Activated B cell treated with CpG ODN at 0.5 μM for 24 hours (primary cell): ENCODE data around the gene MALT1. TPM values are rescaled to one million over a fixed set of nuclear protein-coding genes. Genes with fewer than 3 reads are reported as not detected.
"Not testable (repeated sequence)": the region's sequence is repeated elsewhere in the genome, so short reads cannot be mapped to it uniquely, and the experiment has no call there.

Source experiments
- ATAC-seq: fragments of 200-7000 bp; cut with Tn5 transposase; one replicate; pipeline ENCODE4 v1.10.0; 2021; ENCODE audit warnings: low read depth, mild to moderate bottlenecking, moderate library complexity
- CTCF ChIA-PET: fragments of 350-600 bp; sonication (Branson Sonifier 250); formaldehyde crosslinking; loops from one replicate; lab custom pipeline; 2021; ENCODE audit warnings: antibody characterized with exemption; lab: Charles Lee
- POLR2A ChIA-PET: fragments of 350-600 bp; sonication (Branson Sonifier 250); formaldehyde crosslinking; loops from one replicate; lab custom pipeline; 2021; ENCODE audit warnings: antibody characterized with exemption; lab: Charles Lee
- DNase-seq: peaks from one replicate; pipeline ENCODE4 v3.0.0; 2022
- H3K27ac Mint-ChIP-seq: one replicate; pipeline ENCODE4 v1.8.0; 2020; ENCODE audit warnings: mixed read lengths
- H3K27me3 Mint-ChIP-seq: one replicate; pipeline ENCODE4 v1.8.0; 2021; ENCODE audit warnings: mixed read lengths
- H3K36me3 Mint-ChIP-seq: one replicate; pipeline ENCODE4 v1.8.0; 2021; ENCODE audit warnings: low read depth, mixed read lengths
- H3K4me1 Mint-ChIP-seq: one replicate; pipeline ENCODE4 v1.8.0; 2021; ENCODE audit warnings: mixed read lengths
- H3K4me3 Mint-ChIP-seq: one replicate; pipeline ENCODE4 v1.8.0; 2020; ENCODE audit warnings: mild to moderate bottlenecking, mixed read lengths
- H3K9me3 Mint-ChIP-seq: one replicate; pipeline ENCODE4 v1.8.0; 2020; ENCODE audit warnings: mixed read lengths
- CTCF ChIP-seq: fragments of 200-600 bp; IDR thresholded peaks from one replicate; pipeline ENCODE4 v1.8.0; 2022; ENCODE audit warnings: antibody characterized with exemption, mild to moderate bottlenecking
- intact Hi-C: fragments of 100-400 bp; cut with micrococcal nuclease; formaldehyde crosslinking; loops from one replicate; pipeline ENCODE4 v1.15.1; 2024
- total RNA-seq: library from RNA; stranded (reverse); gene quantifications from 2 replicates; pipeline ENCODE4 v1.2.3, GENCODE V29; 2022

The MALT1 gene
- total RNA-seq, 1 donor from 2014 or later, result 75.6 TPM

- Mint-ChIP-seq H3K27ac (no peak overlapping the region), H3K4me1 (peaks cover 19% of the 10 kb centered on the region), H3K9me3 (no peaks in the 10 kb centered on the region), H3K4me3 (no peak overlapping the region), H3K36me3 (no peaks in the 10 kb centered on the region), H3K27me3 (no peaks in the 10 kb centered on the region)
- POLR2A ChIA-PET, result interaction anchor here (1.5 to 3.8 kb wide), 2 partner anchors 17 to 30 kb away, joined by 5 to 19 read pairs; partner anchors contain the start of gene MALT1
- CTCF ChIA-PET, result no interaction called here
- no peak for TF ChIP-seq CTCF
- ATAC-seq (no peak), DNase-seq (no peak)
- intact Hi-C loops, result loop anchor here (1.0 to 2.0 kb wide), 3 partner anchors 8 to 26 kb away; no protein-coding TSS in a partner anchor
These were observed 30.2 kb upstream of the MALT1 start for GRCh38 chr18:58640891-58641610.

- DNase-seq, H3K36me3 Mint-ChIP-seq, CTCF ChIA-PET, intact Hi-C loops, H3K4me3 Mint-ChIP-seq, ATAC-seq, H3K9me3 Mint-ChIP-seq, H3K27me3 Mint-ChIP-seq, POLR2A ChIA-PET, H3K27ac Mint-ChIP-seq: not testable (repeated sequence)
- peaks cover 13% of the 10 kb centered on the region for H3K4me1 Mint-ChIP-seq
These were observed 27.7 kb upstream of the MALT1 start for GRCh38 chr18:58643557-58643956.

- H3K27me3 Mint-ChIP-seq, result no peaks in the 10 kb centered on the region
- TF ChIP-seq CTCF, result no peak
- ChIA-PET CTCF (no interaction called here), POLR2A (interaction anchor here (0.6 to 1.6 kb wide), 2 partner anchors 8 to 26 kb away, joined by 3 to 6 read pairs; partner anchors contain the start of gene MALT1)
- DNase-seq (no peak), ATAC-seq (no peak)
- intact Hi-C loops, result no loop called here
- H3K4me3 Mint-ChIP-seq, result no peak overlapping the region
- peaks cover 8% of the 10 kb centered on the region for H3K9me3 Mint-ChIP-seq
- no peaks in the 10 kb centered on the region for H3K36me3 Mint-ChIP-seq
- H3K27ac Mint-ChIP-seq, result peak overlapping the region; percentile 13
- H3K4me1 Mint-ChIP-seq, result peaks cover 25% of the 10 kb centered on the region
These were observed 25.9 kb upstream of the MALT1 start for GRCh38 chr18:58645398-58645797.

GRCh38 chr18:58646334-58646862 is 24.9 kb upstream of the MALT1 start:
- ChIA-PET CTCF (no interaction called here), POLR2A (interaction anchor here (3.1 to 3.9 kb wide), 2 partner anchors 12 to 25 kb away, joined by 13 to 20 read pairs; partner anchors contain the start of gene MALT1)
- ATAC-seq (no peak), DNase-seq (no peak)
- no peaks in the 10 kb centered on the region for H3K27me3 Mint-ChIP-seq
- no peak overlapping the region for H3K4me3 Mint-ChIP-seq
- no peak overlapping the region for H3K27ac Mint-ChIP-seq
- intact Hi-C loops, result no loop called here
- peaks cover 8% of the 10 kb centered on the region for H3K9me3 Mint-ChIP-seq
- H3K36me3 Mint-ChIP-seq, result no peaks in the 10 kb centered on the region
- peaks cover 35% of the 10 kb centered on the region for H3K4me1 Mint-ChIP-seq
- no peak for TF ChIP-seq CTCF

- DNase-seq (no peak), ATAC-seq (peak; percentile 93)
- CTCF ChIA-PET, result interaction anchor here (1.0 kb wide), 1 partner anchor 21 kb away, joined by 3 read pairs; the partner anchor contains the start of gene MALT1
- Mint-ChIP-seq H3K4me1 (peaks cover 69% of the 10 kb centered on the region), H3K9me3 (peaks cover 32% of the 10 kb centered on the region), H3K27ac (peak overlapping the region; percentile 74), H3K36me3 (peaks cover 12% of the 10 kb centered on the region), H3K27me3 (no peaks in the 10 kb centered on the region), H3K4me3 (peak overlapping the region; percentile 24)
- POLR2A ChIA-PET, result interaction anchor here (0.8 to 3.9 kb wide), 6 partner anchors 8 to 113 kb away, joined by 3 to 20 read pairs (median 4); partner anchors contain the start of gene MALT1
- no peak for TF ChIP-seq CTCF
- intact Hi-C loops, result loop anchor here (1.0 to 10.0 kb wide), 4 partner anchors 8 to 815 kb away; no protein-coding TSS in a partner anchor
These were observed 21.1 kb upstream of the MALT1 start for GRCh38 chr18:58649966-58650816.

- Mint-ChIP-seq H3K36me3 (peaks cover 12% of the 10 kb centered on the region), H3K9me3 (peaks cover 32% of the 10 kb centered on the region), H3K27ac (peak overlapping the region; percentile 74), H3K4me1 (peaks cover 74% of the 10 kb centered on the region), H3K4me3 (peak overlapping the region; percentile 24)
- ChIA-PET POLR2A (interaction anchor here (0.8 to 1.1 kb wide), 5 partner anchors 8 to 114 kb away, joined by 3 to 9 read pairs (median 4); partner anchors contain the start of gene MALT1), CTCF (interaction anchor here (1.0 kb wide), 1 partner anchor 20 kb away, joined by 3 read pairs; the partner anchor contains the start of gene MALT1)
- ATAC-seq, H3K27me3 Mint-ChIP-seq, DNase-seq: not testable (repeated sequence)
- intact Hi-C loops, result loop anchor here (1.0 to 10.0 kb wide), 3 partner anchors 7 to 816 kb away; no protein-coding TSS in a partner anchor
These were observed 20.4 kb upstream of the MALT1 start for GRCh38 chr18:58650830-58651229.

- H3K27me3 Mint-ChIP-seq, DNase-seq, CTCF ChIA-PET, ATAC-seq: not testable (repeated sequence)
- intact Hi-C loops, result loop anchor here (10.0 kb wide), 1 partner anchor 818 kb away; no protein-coding TSS in a partner anchor
- Mint-ChIP-seq H3K4me3 (peak overlapping the region; percentile 42), H3K27ac (peak overlapping the region; percentile 81), H3K4me1 (peaks cover 93% of the 10 kb centered on the region), H3K36me3 (peaks cover 18% of the 10 kb centered on the region), H3K9me3 (peaks cover 29% of the 10 kb centered on the region)
- POLR2A ChIA-PET, result interaction anchor here (10.4 kb wide), 1 partner anchor 18 kb away, joined by 190 read pairs; the partner anchor contains the start of gene MALT1
These were observed 18.0 kb upstream of the MALT1 start for GRCh38 chr18:58653144-58653722.
